KMS-11 (cell line): ENCODE data around the gene GPC3.

Source experiments
- H2AFZ ChIP-seq: fragments of 200-600 bp; sonication (generic); 2 replicates; pipeline ENCODE4 v1.6.1; 2016; ENCODE audit warnings: antibody characterized with exemption, mixed run types, low read depth
- H3K27ac ChIP-seq: fragments of 200-600 bp; sonication (generic); 2 replicates; pipeline ENCODE4 v1.6.1; 2016; ENCODE audit warnings: mild to moderate bottlenecking, mixed run types
- H3K27me3 ChIP-seq: fragments of 200-600 bp; sonication (generic); 2 replicates; pipeline ENCODE4 v1.6.1; 2017; ENCODE audit warnings: mild to moderate bottlenecking, low read depth, mixed run types, moderate library complexity; ENCODE audit not compliant: insufficient read depth
- H3K36me3 ChIP-seq: fragments of 200-600 bp; sonication (generic); 2 replicates; pipeline ENCODE4 v1.6.1; 2017; ENCODE audit warnings: mild to moderate bottlenecking, mixed run types; ENCODE audit not compliant: insufficient read depth
- H3K4me1 ChIP-seq: fragments of 200-600 bp; sonication (generic); 2 replicates; pipeline ENCODE4 v1.6.1; 2016; ENCODE audit warnings: mild to moderate bottlenecking, low read depth, mixed run types; ENCODE audit not compliant: poor library complexity, severe bottlenecking
- H3K4me2 ChIP-seq: fragments of 200-600 bp; sonication (generic); 2 replicates; pipeline ENCODE4 v1.7.0; 2016; ENCODE audit warnings: mild to moderate bottlenecking, mixed run types
- H3K4me3 ChIP-seq: fragments of 200-600 bp; sonication (generic); IDR thresholded peaks from 2 replicates; pipeline ENCODE4 v1.6.1; 2017; ENCODE audit warnings: low read depth, low read length, mixed read lengths; ENCODE audit not compliant: insufficient read depth
- H3K79me2 ChIP-seq: fragments of 200-600 bp; sonication (generic); 2 replicates; pipeline ENCODE4 v1.6.1; 2016; ENCODE audit warnings: low read depth, mixed run types; ENCODE audit not compliant: insufficient read depth
- H3K9ac ChIP-seq: fragments of 200-600 bp; sonication (generic); 2 replicates; pipeline ENCODE4 v1.6.1; 2016; ENCODE audit warnings: mild to moderate bottlenecking, mixed run types
- H4K20me1 ChIP-seq: fragments of 200-600 bp; sonication (generic); 2 replicates; pipeline ENCODE4 v1.6.1; 2016; ENCODE audit warnings: mild to moderate bottlenecking, mixed run types; ENCODE audit not compliant: insufficient read depth
- CTCF ChIP-seq: fragments of 200-600 bp; sonication (generic); conservative IDR thresholded peaks from 2 replicates; pipeline ENCODE4 v1.6.1; 2017; ENCODE audit warnings: low read depth, mild to moderate bottlenecking, antibody characterized with exemption, low read length, moderate library complexity, mixed read lengths

The GPC3 gene

GRCh38 chrX:133913658-133914388 is 71.6 kb downstream of the GPC3 start:
- Histone ChIP-seq H3K27ac (no peak overlapping the region), H3K79me2 (no peaks in the 10 kb centered on the region), H3K4me2 (no peak overlapping the region), H3K27me3 (no peaks in the 10 kb centered on the region), H2AFZ (no peak overlapping the region), H3K36me3 (no peaks in the 10 kb centered on the region), H3K4me3 (no peak overlapping the region), H3K9ac (no peak overlapping the region), H4K20me1 (no peaks in the 10 kb centered on the region), H3K4me1 (no peaks in the 10 kb centered on the region)
- TF ChIP-seq CTCF, result no peak

- H3K27ac ChIP-seq, result no peak overlapping the region
- H3K9ac ChIP-seq, result no peak overlapping the region
- no peak overlapping the region for H3K4me2 ChIP-seq
Measured at GRCh38 chrX:133913009-133913408, 72.4 kb downstream of the GPC3 start.

GRCh38 chrX:133911825-133912495 is 73.4 kb downstream of the GPC3 start:
- Histone ChIP-seq H3K36me3 (no peaks in the 10 kb centered on the region), H3K4me3 (no peak overlapping the region), H3K4me2 (no peak overlapping the region), H4K20me1 (no peaks in the 10 kb centered on the region), H2AFZ (no peak overlapping the region), H3K27ac (no peak overlapping the region), H3K27me3 (no peaks in the 10 kb centered on the region), H3K4me1 (no peaks in the 10 kb centered on the region), H3K9ac (no peak overlapping the region), H3K79me2 (no peaks in the 10 kb centered on the region)
- no peak for TF ChIP-seq CTCF

More at GRCh38 chrX:133913009-133913408, 72.4 kb downstream of the GPC3 start:
- no peaks in the 10 kb centered on the region for H3K4me1 ChIP-seq
- no peak for TF ChIP-seq CTCF
- H3K36me3 ChIP-seq, result no peaks in the 10 kb centered on the region
- H3K27me3 ChIP-seq, result no peaks in the 10 kb centered on the region
- H4K20me1 ChIP-seq, result no peaks in the 10 kb centered on the region
- H2AFZ ChIP-seq, result no peak overlapping the region
- no peaks in the 10 kb centered on the region for H3K79me2 ChIP-seq
- no peak overlapping the region for H3K4me3 ChIP-seq

- no peak overlapping the region for H3K4me3 ChIP-seq
- H3K27ac ChIP-seq, result no peak overlapping the region
- H3K4me1 ChIP-seq, result no peaks in the 10 kb centered on the region
- no peak overlapping the region for H2AFZ ChIP-seq
- no peaks in the 10 kb centered on the region for H3K27me3 ChIP-seq
- no peak for TF ChIP-seq CTCF
- no peaks in the 10 kb centered on the region for H3K36me3 ChIP-seq
- H3K9ac ChIP-seq, result no peak overlapping the region
- H3K79me2 ChIP-seq, result no peaks in the 10 kb centered on the region
- H3K4me2 ChIP-seq, result no peak overlapping the region
- no peaks in the 10 kb centered on the region for H4K20me1 ChIP-seq
Measured at GRCh38 chrX:133910539-133910938, 74.9 kb downstream of the GPC3 start.
